HG02571 (cell line): ENCODE data around the gene CRELD1.
A peak's percentile ranks its signal among the peaks of the same experiment; 100 is the strongest.
"Not testable (repeated sequence)": the region's sequence is repeated elsewhere in the genome, so short reads cannot be mapped to it uniquely, and the experiment has no call there.

Experiments
- ATAC-seq: cut with Tn5 transposase; IDR thresholded peaks from one replicate; pipeline ENCODE4 v1.9.1; 2021; ENCODE audit warnings: mild to moderate bottlenecking, moderate library complexity; ENCODE audit not compliant: unreplicated experiment

CRELD1 gene

GRCh38 chr3:9933561-9934234 lies at the start of gene CRELD1:
Gene CRELD1 (plus strand): TSS chr3:9933834. CDS start chr3:9934439, 605 bp downstream.
- peak; percentile 86 for ATAC-seq

GRCh38 chr3:9884555-9885165 lies 49.0 kb upstream of the CRELD1 start:
- ATAC-seq = no peak

- no peak for ATAC-seq
Measured at GRCh38 chr3:9886328-9886727, 47.3 kb upstream of the CRELD1 start.

GRCh38 chr3:9887480-9887879 lies 46.2 kb upstream of the CRELD1 start:
- ATAC-seq = no peak

- no peak for ATAC-seq
Measured at GRCh38 chr3:9888540-9888939, 45.1 kb upstream of the CRELD1 start.

GRCh38 chr3:9889405-9889804 lies 44.2 kb upstream of the CRELD1 start:
- ATAC-seq = no peak

GRCh38 chr3:9890249-9891071 lies 43.2 kb upstream of the CRELD1 start, which contains the start of gene JAGN1:
Gene JAGN1 (plus strand): TSS chr3:9890610. CDS start chr3:9890723, 113 bp downstream.
- ATAC-seq = peak; percentile 77

GRCh38 chr3:9891072-9891622 lies 42.5 kb upstream of the CRELD1 start:
- no peak for ATAC-seq

GRCh38 chr3:9893739-9894138 lies 39.9 kb upstream of the CRELD1 start:
- no peak for ATAC-seq

- ATAC-seq = not testable (repeated sequence)
Measured at GRCh38 chr3:9895715-9896114, 37.9 kb upstream of the CRELD1 start.

- ATAC-seq = not testable (repeated sequence)
Measured at GRCh38 chr3:9896755-9897407, 36.8 kb upstream of the CRELD1 start.

GRCh38 chr3:9897408-9898372 lies 35.9 kb upstream of the CRELD1 start:
- no peak for ATAC-seq

GRCh38 chr3:9898467-9899241 lies 35.0 kb upstream of the CRELD1 start:
- no peak for ATAC-seq

GRCh38 chr3:9899289-9899791 lies 34.3 kb upstream of the CRELD1 start:
- no peak for ATAC-seq

- not testable (repeated sequence) for ATAC-seq
Measured at GRCh38 chr3:9900965-9901415, 32.6 kb upstream of the CRELD1 start.

GRCh38 chr3:9901967-9902366 lies 31.7 kb upstream of the CRELD1 start:
- ATAC-seq = no peak

GRCh38 chr3:9902372-9903237 lies 31.0 kb upstream of the CRELD1 start, which contains the start of gene IL17RE:
Gene IL17RE (plus strand): TSS chr3:9902848. CDS start chr3:9902933, 85 bp downstream.
- no peak for ATAC-seq

GRCh38 chr3:9903238-9903624 lies 30.4 kb upstream of the CRELD1 start:
- no peak for ATAC-seq
